HL-60 (cell line): ENCODE measurements around the gene FGD5.

Source experiments
- DNase-seq, 2 experiments: peaks; one replicate each; pipeline ENCODE4 v3.0.0-alpha.2; 2010 to 2020; ENCODE audit warnings: low read depth in 1 of 2, low spot score in 1 of 2
- H3K27ac ChIP-seq: fragments of 250-450 bp; sonication (Bioruptor Pico); replicated peaks from 2 replicates; pipeline ENCODE4 v1.5.1; 2020; ENCODE audit warnings: mild to moderate bottlenecking, moderate library complexity
- H3K27me3 ChIP-seq: fragments of 250-450 bp; sonication (Bioruptor Pico); 2 replicates; pipeline ENCODE4 v1.5.1; 2021; ENCODE audit warnings: mild to moderate bottlenecking, moderate library complexity; ENCODE audit not compliant: insufficient read depth, poor library complexity, severe bottlenecking
- H3K4me3 ChIP-seq: replicated peaks from 2 replicates; pipeline ENCODE4 v1.5.1; 2011; ENCODE audit warnings: mild to moderate bottlenecking, control low read depth, low read length; ENCODE audit not compliant: insufficient read depth
- CTCF ChIP-seq: IDR thresholded peaks from one replicate; pipeline ENCODE4 v1.5.1; 2011; ENCODE audit warnings: low read length, control low read depth, inconsistent platforms; ENCODE audit not compliant: insufficient read depth
- GABPA ChIP-seq: IDR thresholded peaks from 2 replicates; pipeline ENCODE4 v1.6.1; 2012; ENCODE audit warnings: low read depth
- POLR2AphosphoS5 ChIP-seq: IDR thresholded peaks from 2 replicates; pipeline ENCODE4 v1.6.1; 2012; ENCODE audit warnings: low read depth
- REST ChIP-seq: IDR thresholded peaks from 2 replicates; pipeline ENCODE4 v1.6.1; 2012; ENCODE audit warnings: low read depth; ENCODE audit not compliant: insufficient replicate concordance
- SPI1 ChIP-seq: IDR thresholded peaks from 2 replicates; pipeline ENCODE4 v1.6.1; 2012; ENCODE audit warnings: low read depth, mild to moderate bottlenecking, borderline replicate concordance

Gene FGD5

GRCh38 chr3:14884665-14885064 lies 65.9 kb downstream of the FGD5 start:
- TF ChIP-seq SPI1 (no peak), REST (no peak), CTCF (no peak), GABPA (no peak), POLR2AphosphoS5 (no peak)
- peaks cover 3% of the 10 kb centered on the region for H3K27me3 ChIP-seq
- DNase-seq: no peak
- H3K27ac ChIP-seq: no peak overlapping the region
- no peak overlapping the region for H3K4me3 ChIP-seq

- DNase-seq: no peak
- TF ChIP-seq CTCF (no peak), GABPA (no peak), SPI1 (no peak), POLR2AphosphoS5 (no peak), REST (no peak)
- H3K27ac ChIP-seq: no peak overlapping the region
- H3K4me3 ChIP-seq: no peak overlapping the region
- H3K27me3 ChIP-seq: peaks cover 3% of the 10 kb centered on the region
Observed at GRCh38 chr3:14885307-14885706, 66.5 kb downstream of the FGD5 start.

- TF ChIP-seq CTCF: no peak
- no peak for TF ChIP-seq SPI1
- H3K27ac ChIP-seq: no peak overlapping the region
- H3K27me3 ChIP-seq: peaks cover 3% of the 10 kb centered on the region
- no peak for DNase-seq
- H3K4me3 ChIP-seq: no peak overlapping the region
Observed at GRCh38 chr3:14886101-14886500, 67.3 kb downstream of the FGD5 start.

GRCh38 chr3:14889205-14889604 lies 70.4 kb downstream of the FGD5 start:
- no peak for DNase-seq
- TF ChIP-seq CTCF: no peak
- TF ChIP-seq SPI1: no peak
- TF ChIP-seq GABPA: no peak
- TF ChIP-seq REST: no peak
- no peak for TF ChIP-seq POLR2AphosphoS5
- no peak overlapping the region for H3K4me3 ChIP-seq
- H3K27me3 ChIP-seq: peaks cover 3% of the 10 kb centered on the region
- H3K27ac ChIP-seq: no peak overlapping the region
